ENCODE measurements around the gene B3GALT5.

DNA sequence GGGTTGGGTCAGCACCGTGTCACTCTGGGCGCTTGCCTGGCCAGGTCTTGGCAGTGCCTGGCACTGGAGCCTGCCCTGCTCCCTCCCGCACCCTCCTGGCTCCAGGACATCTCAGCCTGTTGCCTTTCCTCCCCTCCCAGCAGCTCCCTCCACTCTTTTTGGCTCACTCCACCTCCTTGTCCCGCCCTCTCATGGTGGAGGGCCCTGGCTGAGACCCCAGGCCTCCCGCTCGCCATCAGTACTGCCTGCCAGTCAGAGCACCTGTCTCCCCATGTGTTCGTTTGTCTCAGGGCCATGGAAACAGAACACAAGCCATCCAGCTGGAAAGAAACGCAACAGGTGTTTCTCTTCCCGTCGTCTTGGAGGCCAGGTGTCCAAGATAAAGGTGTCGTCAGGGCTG, 61.0 kb downstream of the B3GALT5 start:
- TF ChIP-seq POLR2A (IDR thresholded peaks at IDR 0.05; ENCODE audit: low read depth, low read length) (no peak), BHLHE40 (IDR thresholded peaks at IDR 0.05; ENCODE audit: low read depth, low read length) (no peak), RFX5 (IDR thresholded peaks at IDR 0.05; ENCODE audit: low read depth, low read length) (no peak), MAFK (IDR thresholded peaks at IDR 0.05; ENCODE audit: low read depth, low read length) (no peak)
- TF ChIP-seq, protein P1, sequence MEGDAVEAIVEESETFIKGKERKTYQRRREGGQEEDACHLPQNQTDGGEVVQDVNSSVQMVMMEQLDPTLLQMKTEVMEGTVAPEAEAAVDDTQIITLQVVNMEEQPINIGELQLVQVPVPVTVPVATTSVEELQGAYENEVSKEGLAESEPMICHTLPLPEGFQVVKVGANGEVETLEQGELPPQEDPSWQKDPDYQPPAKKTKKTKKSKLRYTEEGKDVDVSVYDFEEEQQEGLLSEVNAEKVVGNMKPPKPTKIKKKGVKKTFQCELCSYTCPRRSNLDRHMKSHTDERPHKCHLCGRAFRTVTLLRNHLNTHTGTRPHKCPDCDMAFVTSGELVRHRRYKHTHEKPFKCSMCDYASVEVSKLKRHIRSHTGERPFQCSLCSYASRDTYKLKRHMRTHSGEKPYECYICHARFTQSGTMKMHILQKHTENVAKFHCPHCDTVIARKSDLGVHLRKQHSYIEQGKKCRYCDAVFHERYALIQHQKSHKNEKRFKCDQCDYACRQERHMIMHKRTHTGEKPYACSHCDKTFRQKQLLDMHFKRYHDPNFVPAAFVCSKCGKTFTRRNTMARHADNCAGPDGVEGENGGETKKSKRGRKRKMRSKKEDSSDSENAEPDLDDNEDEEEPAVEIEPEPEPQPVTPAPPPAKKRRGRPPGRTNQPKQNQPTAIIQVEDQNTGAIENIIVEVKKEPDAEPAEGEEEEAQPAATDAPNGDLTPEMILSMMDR (conservative IDR thresholded peaks at IDR 0.05; ENCODE audit: low read depth, low read length): no peak
- TF ChIP-seq, protein P2, sequence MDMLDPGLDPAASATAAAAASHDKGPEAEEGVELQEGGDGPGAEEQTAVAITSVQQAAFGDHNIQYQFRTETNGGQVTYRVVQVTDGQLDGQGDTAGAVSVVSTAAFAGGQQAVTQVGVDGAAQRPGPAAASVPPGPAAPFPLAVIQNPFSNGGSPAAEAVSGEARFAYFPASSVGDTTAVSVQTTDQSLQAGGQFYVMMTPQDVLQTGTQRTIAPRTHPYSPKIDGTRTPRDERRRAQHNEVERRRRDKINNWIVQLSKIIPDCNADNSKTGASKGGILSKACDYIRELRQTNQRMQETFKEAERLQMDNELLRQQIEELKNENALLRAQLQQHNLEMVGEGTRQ (IDR thresholded peaks at IDR 0.05; ENCODE audit: low read depth, low read length): no peak
